H1 (cell line): ENCODE measurements around the gene IFNGR1. TPM values are rescaled to one million over a fixed set of nuclear protein-coding genes. Genes with fewer than 3 reads are reported as not detected.

ENCODE experiments used
- CTCF ChIA-PET: fragments of 300-600 bp; sonication (Branson Sonifier 250); formaldehyde crosslinking; loops from one replicate; lab custom pipeline; 2021; ENCODE audit not compliant: partially characterized antibody; lab: Charles Lee
- POLR2A ChIA-PET: fragments of 300-600 bp; sonication (Branson Sonifier 250); formaldehyde crosslinking; loops from one replicate; lab custom pipeline; 2021; ENCODE audit warnings: inconsistent platforms; ENCODE audit not compliant: partially characterized antibody; lab: Charles Lee
- DNase-seq, 2 experiments: peaks; one replicate each; pipeline versions ENCODE4 v3.0.0 to v3.0.0-alpha.2; 2010 to 2022; ENCODE audit warnings: low spot score in 2 of 2, low read depth in 1 of 2, mixed read lengths in 1 of 2
- FAIRE-seq: peaks from 2 replicates; lab custom pipeline; 2011; peaks lifted over from hg19 to GRCh38; lab: Jason Lieb, UNC
- H2AFZ ChIP-seq: 2 replicates; pipeline ENCODE4 v1.8.1; 2012; ENCODE audit warnings: low read length, inconsistent platforms
- H2AK5ac ChIP-seq: 2 replicates; pipeline ENCODE4 v1.6.1; 2013; ENCODE audit warnings: low read depth, low read length
- H2BK120ac ChIP-seq: replicated peaks from 2 replicates; pipeline ENCODE3; 2013; ENCODE audit warnings: low read depth, low read length, inconsistent platforms
- H2BK12ac ChIP-seq: 2 replicates; pipeline ENCODE4 v1.6.1; 2013; ENCODE audit warnings: low read depth, low read length
- H2BK15ac ChIP-seq: 2 replicates; pipeline ENCODE4 v1.6.1; 2013; ENCODE audit warnings: low read length
- H2BK20ac ChIP-seq: 2 replicates; pipeline ENCODE4 v1.6.1; 2013; ENCODE audit warnings: low read length
- H2BK5ac ChIP-seq: 2 replicates; pipeline ENCODE4 v1.6.1; 2013; ENCODE audit warnings: low read depth, low read length
- H3K14ac ChIP-seq: 2 replicates; pipeline ENCODE4 v1.6.1; 2013; ENCODE audit warnings: inconsistent platforms; ENCODE audit not compliant: insufficient read length
- H3K18ac ChIP-seq: 2 replicates; pipeline ENCODE4 v1.6.1; 2013; ENCODE audit warnings: low read length; ENCODE audit errors: extremely low read depth
- H3K23ac ChIP-seq: 2 replicates; pipeline ENCODE4 v1.6.1; 2013; ENCODE audit warnings: inconsistent platforms; ENCODE audit not compliant: insufficient read length
- H3K23me2 ChIP-seq: 2 replicates; pipeline ENCODE4 v1.6.1; 2013; ENCODE audit warnings: low read depth, low read length
- H3K27ac ChIP-seq: 2 replicates; pipeline ENCODE4 v1.6.1; 2011; ENCODE audit warnings: low read depth, low read length, inconsistent platforms
- H3K27me3 ChIP-seq, 4 experiments: replicated peaks in 1 of 4; 1 replicate in 1 of 4; 2 replicates in 3 of 4; pipeline versions ENCODE4 v1.6.1 to v1.8.1; 2011 to 2013; ENCODE audit warnings: low read length in 3 of 4, mild to moderate bottlenecking in 3 of 4, inconsistent platforms in 2 of 4, mixed read lengths in 2 of 4, moderate library complexity in 1 of 4; ENCODE audit not compliant: control insufficient read depth in 3 of 4, insufficient read depth in 3 of 4; ENCODE audit errors: extremely low read depth in 1 of 4
- H3K36me3 ChIP-seq, 4 experiments: 2 replicates each; pipeline versions ENCODE4 v1.6.1 to v1.8.1; 2011 to 2013; ENCODE audit warnings: mild to moderate bottlenecking in 4 of 4, low read length in 3 of 4, moderate library complexity in 2 of 4, control low read depth in 1 of 4, inconsistent platforms in 1 of 4; ENCODE audit not compliant: insufficient read depth in 4 of 4, control insufficient read depth in 2 of 4
- H3K4ac ChIP-seq: replicated peaks from 2 replicates; pipeline ENCODE3; 2013; ENCODE audit warnings: low read length, low read depth, mixed read lengths, inconsistent platforms; ENCODE audit not compliant: insufficient read length
- H3K4me1 ChIP-seq, 4 experiments: replicated peaks in 1 of 4; 1 replicate in 1 of 4; 2 replicates in 3 of 4; pipeline versions ENCODE4 v1.6.1 to v1.8.1; 2011 to 2013; ENCODE audit warnings: low read length in 3 of 4, inconsistent platforms in 2 of 4, mixed read lengths in 1 of 4; ENCODE audit not compliant: insufficient read depth in 4 of 4, control insufficient read depth in 3 of 4
- H3K4me2 ChIP-seq, 2 experiments: 2 replicates each; pipeline versions ENCODE4 v1.6.1 to v1.8.1; 2011 to 2013; ENCODE audit warnings: low read depth in 2 of 2, low read length in 2 of 2, control low read depth in 1 of 2, inconsistent platforms in 1 of 2, mild to moderate bottlenecking in 1 of 2; ENCODE audit not compliant: insufficient read depth in 1 of 2
- H3K4me3 ChIP-seq, 4 experiments: fragments of 200-600, 300-600 bp in 1 of 4; sonication (generic), shearing (Covaris generic), sonication (Bioruptor Twin) in 1 of 4; 2 replicates each; pipeline versions ENCODE4 v1.5.1 to v1.8.1; 2011 to 2016; ENCODE audit warnings: low read length in 4 of 4, low read depth in 3 of 4, control low read depth in 2 of 4, inconsistent platforms in 2 of 4, mild to moderate bottlenecking in 2 of 4, mixed read lengths in 1 of 4, moderate library complexity in 1 of 4; ENCODE audit not compliant: insufficient read depth in 2 of 4; ENCODE audit errors: extremely low read depth in 1 of 4
- H3K56ac ChIP-seq: replicated peaks from 2 replicates; pipeline ENCODE3; 2013; ENCODE audit warnings: low read depth, mild to moderate bottlenecking, mixed read lengths, low read length, inconsistent platforms; ENCODE audit not compliant: insufficient read length
- H3K79me1 ChIP-seq: 2 replicates; pipeline ENCODE4 v1.6.1; 2013; ENCODE audit warnings: low read depth, low read length, control low read depth
- H3K79me2 ChIP-seq, 2 experiments: 2 replicates each; pipeline versions ENCODE4 v1.6.1 to v1.8.1; 2012 to 2013; ENCODE audit warnings: low read length in 2 of 2, mild to moderate bottlenecking in 2 of 2, inconsistent platforms in 1 of 2; ENCODE audit not compliant: insufficient read depth in 2 of 2, control insufficient read depth in 1 of 2
- H3K9ac ChIP-seq, 4 experiments: replicated peaks in 1 of 4; 1 replicate in 1 of 4; 2 replicates in 3 of 4; pipeline versions ENCODE4 v1.6.1 to v1.8.1; 2011 to 2013; ENCODE audit warnings: low read depth in 3 of 4, low read length in 3 of 4, control low read depth in 2 of 4, mild to moderate bottlenecking in 2 of 4, moderate library complexity in 2 of 4, inconsistent platforms in 1 of 4; ENCODE audit errors: extremely low read depth in 1 of 4
- H3K9me3 ChIP-seq, 2 experiments: 2 replicates each; pipeline versions ENCODE4 v1.6.1 to v1.8.1; 2012 to 2013; ENCODE audit warnings: mild to moderate bottlenecking in 2 of 2, moderate library complexity in 2 of 2, control low read depth in 1 of 2, inconsistent platforms in 1 of 2, low read depth in 1 of 2, low read length in 1 of 2, mixed read lengths in 1 of 2; ENCODE audit not compliant: insufficient read depth in 2 of 2
- H4K20me1 ChIP-seq, 2 experiments: replicated peaks in 1 of 2; 2 replicates each; pipeline versions ENCODE3 to v1.8.1; 2011 to 2013; ENCODE audit warnings: inconsistent platforms in 2 of 2, low read length in 2 of 2, mild to moderate bottlenecking in 1 of 2; ENCODE audit not compliant: insufficient read depth in 2 of 2, control insufficient read depth in 1 of 2
- H4K5ac ChIP-seq: 2 replicates; pipeline ENCODE4 v1.6.1; 2013; ENCODE audit warnings: low read length, low read depth, mixed read lengths, inconsistent platforms; ENCODE audit not compliant: insufficient read length
- H4K8ac ChIP-seq: 2 replicates; pipeline ENCODE4 v1.8.0; 2013; ENCODE audit warnings: mild to moderate bottlenecking, moderate library complexity, low read length, inconsistent platforms; ENCODE audit not compliant: insufficient read depth; ENCODE audit errors: extremely low read depth
- H4K91ac ChIP-seq: replicated peaks from 2 replicates; pipeline ENCODE3; 2013; ENCODE audit warnings: low read length, mixed read lengths, inconsistent platforms; ENCODE audit not compliant: insufficient read length
- BACH1 ChIP-seq: IDR thresholded peaks from 2 replicates; pipeline ENCODE4 v1.6.1; 2012; ENCODE audit warnings: low read length, improper control_type of control experiment
- CBX8 ChIP-seq: fragments of 300-800, 300-1000 bp; sonication (generic); IDR thresholded peaks from 2 replicates; pipeline ENCODE4 v1.7.1; 2016; ENCODE audit warnings: low read depth, low read length, borderline replicate concordance
- CEBPB ChIP-seq: IDR thresholded peaks from 2 replicates; pipeline ENCODE4 v1.6.1; 2012; ENCODE audit warnings: low read depth, low read length
- CHD1 ChIP-seq: IDR thresholded peaks from 2 replicates; pipeline ENCODE4 v1.6.1; 2012; ENCODE audit warnings: low read depth, low read length, improper control_type of control experiment
- EP300 ChIP-seq, 2 experiments: IDR thresholded peaks; 1 replicate in 1 of 2; 2 replicates in 1 of 2; pipeline ENCODE4 v1.6.1; 2011 to 2012; ENCODE audit warnings: low read depth in 2 of 2, low read length in 2 of 2, mild to moderate bottlenecking in 2 of 2, borderline replicate concordance in 1 of 2, inconsistent platforms in 1 of 2, moderate library complexity in 1 of 2
- FOSL1 ChIP-seq: IDR thresholded peaks from 2 replicates; pipeline ENCODE4 v1.6.1; 2011; ENCODE audit warnings: mild to moderate bottlenecking, low read depth, low read length, moderate library complexity; ENCODE audit not compliant: insufficient read depth
- JUN ChIP-seq: IDR thresholded peaks from 2 replicates; pipeline ENCODE4 v1.6.1; 2011; ENCODE audit warnings: low read depth, mild to moderate bottlenecking, improper control_type of control experiment, low read length
- MAX ChIP-seq: IDR thresholded peaks from 2 replicates; pipeline ENCODE4 v1.6.1; 2012; ENCODE audit warnings: inconsistent platforms
- NRF1 ChIP-seq: IDR thresholded peaks from 2 replicates; pipeline ENCODE4 v1.6.1; 2011; ENCODE audit warnings: mild to moderate bottlenecking, low read depth, low read length, improper control_type of control experiment
- RBBP5 ChIP-seq: IDR thresholded peaks from 2 replicates; pipeline ENCODE4 v1.7.1; 2012; ENCODE audit warnings: low read depth, mild to moderate bottlenecking, inconsistent platforms, low read length, moderate library complexity, borderline replicate concordance
- SIRT6 ChIP-seq: IDR thresholded peaks from one replicate; pipeline ENCODE4 v1.7.1; 2012; ENCODE audit warnings: low read length, inconsistent platforms
- SIX5 ChIP-seq: IDR thresholded peaks from 2 replicates; pipeline ENCODE4 v1.6.1; 2011; ENCODE audit warnings: mild to moderate bottlenecking, low read depth, low read length
- SUZ12 ChIP-seq: fragments of 200-600 bp; sonication (generic); IDR thresholded peaks from 2 replicates; pipeline ENCODE4 v1.6.1; 2012; ENCODE audit warnings: mild to moderate bottlenecking, inconsistent platforms, low read length, moderate library complexity, mixed read lengths
- USF2 ChIP-seq: IDR thresholded peaks from 2 replicates; pipeline ENCODE4 v1.6.1; 2011; ENCODE audit warnings: low read length, improper control_type of control experiment
- WGBS, 2 experiments: shearing (Covaris generic) in 1 of 2; methylation state at CpG; one replicate each; pipeline versions ENCODE4 v1.1.6 to v1.1.7; 2013 to 2015; ENCODE audit warnings: low lambda C conversion rate in 2 of 2, mixed read lengths in 2 of 2, inconsistent platforms in 1 of 2, low coverage in 1 of 2, missing lambda C conversion rate in 1 of 2; ENCODE audit not compliant: insufficient replicate concordance in 2 of 2, insufficient coverage in 1 of 2, insufficient read length in 1 of 2; ENCODE audit errors: extremely low coverage in 1 of 2, missing lambda C conversion rate in 1 of 2; 5-methylcytosine and 5-hydroxymethylcytosine counted together
- polyA plus RNA-seq, 7 experiments: library from polyadenylated mRNA; depleted of rRNA in 3 of 7; stranded (reverse) in 5 of 7; unstranded in 2 of 7; fragments of >200 nt in 5 of 7; fragments of 200-250 nt in 2 of 7; gene quantifications; 1 replicate in 5 of 7; 2 replicates in 1 of 7; 4 replicates in 1 of 7; pipeline versions ENCODE4 v1.2.1 to v1.2.3, GENCODE V29; 2011 to 2013; ENCODE audit warnings: missing spikeins in 2 of 7, mixed read lengths in 2 of 7
- total RNA-seq: library from RNA; stranded (reverse); fragmentation: NEBNext Ultra II Directional; extraction: Animal tissue kit (Norgen Biotek cat#: 25700); gene quantifications from 2 replicates; pipeline ENCODE4 v1.2.1, GENCODE V29; 2021

The IFNGR1 gene
- total and polyA plus RNA-seq, 2 of the 8 experiments (the other 6 are each of a cell fraction or from before 2014, with no cell fraction given) = 9.7 to 20.9 TPM

- Histone ChIP-seq H3K27ac (no peak overlapping the region), H3K4me2 (no peak overlapping the region), H3K9me3 (no peaks in the 10 kb centered on the region), H3K4me1 (no peaks in the 10 kb centered on the region), H2BK20ac (no peak overlapping the region), H3K56ac (no peak overlapping the region), H4K20me1 (no peaks in the 10 kb centered on the region), H4K91ac (no peak overlapping the region), H3K14ac (no peak overlapping the region), H4K5ac (no peak overlapping the region), H3K27me3 (no peaks in the 10 kb centered on the region), H3K36me3 (no peaks in the 10 kb centered on the region), H2AK5ac (no peak overlapping the region), H3K79me2 (no peaks in the 10 kb centered on the region), H2BK12ac (no peak overlapping the region), H3K23me2 (no peaks in the 10 kb centered on the region), H3K4ac (no peak overlapping the region), H3K23ac (no peak overlapping the region), H3K79me1 (no peaks in the 10 kb centered on the region), H3K4me3 (no peak overlapping the region), H4K8ac (no peak overlapping the region), H2BK120ac (no peak overlapping the region), H2BK15ac (no peak overlapping the region), H2BK5ac (no peak overlapping the region), H3K18ac (no peak overlapping the region), H3K9ac (no peak overlapping the region), H2AFZ (no peak overlapping the region)
- ChIA-PET CTCF (no interaction called here), POLR2A (no interaction called here)
- DNase-seq (no peak), FAIRE-seq (no peak)
- WGBS, 2 experiments = 93% methylated on average over 4 of the region's 4 CpGs; no CpG with 5 or more reads in 1 of the 2 experiments
- no peak for TF ChIP-seq USF2
- no peak for TF ChIP-seq CBX8
- TF ChIP-seq BACH1 = no peak
- TF ChIP-seq NRF1 = no peak
- TF ChIP-seq FOSL1 = no peak
- TF ChIP-seq CEBPB = no peak
- no peak for TF ChIP-seq SIX5
- no peak for TF ChIP-seq SIRT6
- TF ChIP-seq CHD1 = no peak
- TF ChIP-seq JUN = no peak
- no peak for TF ChIP-seq RBBP5
- no peak for TF ChIP-seq SUZ12
- TF ChIP-seq EP300 (IDR thresholded peaks at IDR 0.05; ENCODE audit: borderline replicate concordance in 1 of 2, low read depth in 2 of 2, low read length in 2 of 2) = no peak
- TF ChIP-seq MAX = no peak
These were observed 27.0 kb upstream of the IFNGR1 start for GRCh38 chr6:137246164-137246563.
